ENCODE data around the gene LRRC25.

DNA sequence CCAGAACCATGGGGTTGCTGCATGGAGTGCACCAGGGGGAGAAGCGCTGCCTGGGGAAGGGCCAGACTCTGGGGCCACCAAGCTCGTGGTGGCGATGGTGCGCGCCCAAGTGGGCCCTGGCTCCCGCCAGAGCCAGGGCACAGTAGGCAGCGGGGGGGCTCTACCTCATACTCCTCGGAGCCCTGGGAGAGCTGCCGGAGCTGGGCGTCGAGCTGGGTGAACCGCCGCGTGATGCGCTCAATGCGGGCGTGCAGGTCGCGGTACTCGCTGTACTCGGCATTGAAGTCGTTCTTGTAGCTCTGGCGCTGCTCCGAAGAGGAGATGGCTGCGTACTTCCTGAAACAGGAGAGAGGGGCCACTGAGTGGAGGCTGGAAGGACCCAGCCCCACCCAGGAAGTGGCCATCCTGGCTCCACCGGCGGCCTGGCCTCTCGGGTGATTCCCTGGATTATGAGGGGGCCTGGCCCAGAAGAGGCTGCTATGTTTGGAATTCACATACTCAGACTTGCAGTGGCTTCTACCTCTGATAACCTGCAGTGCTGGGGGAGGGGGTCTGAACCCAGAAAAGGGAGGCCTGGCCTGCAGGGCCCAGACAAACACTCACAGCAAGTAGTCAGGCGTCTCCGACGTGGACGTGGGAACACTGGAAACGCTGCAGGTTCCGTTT lies 48.9 kb upstream of the LRRC25 start:
- TF ChIP-seq CTCF (IDR thresholded peaks at IDR 0.05; ENCODE audit: insufficient read depth, low read depth, low read length) = no peak
- TF ChIP-seq EZH2 (IDR thresholded peaks at IDR 0.05; ENCODE audit: insufficient read depth, low read length) = no peak

Measured in astrocyte (in vitro differentiated cells and primary cell).